HepG2 (cell line): Measurements from ENCODE around the gene CD276.

Experiments
- CEBPG ChIP-seq: IDR thresholded peaks from 2 replicates; pipeline ENCODE4 v1.6.1; 2016
- CTCF ChIP-seq: sonication (generic); formaldehyde crosslinking; IDR thresholded peaks from 2 replicates; pipeline ENCODE4 v1.5.0; 2020; ENCODE audit warnings: mild to moderate bottlenecking, missing genetic modification reagents, moderate library complexity
- EP300 ChIP-seq, 3 experiments: sonication (generic) in 1 of 3; formaldehyde crosslinking in 1 of 3; IDR thresholded peaks; 2 replicates each; pipeline versions ENCODE4 v1.5.1 to v1.6.1; 2011 to 2020; ENCODE audit warnings: low read depth in 2 of 3, low read length in 2 of 3, borderline replicate concordance in 1 of 3, improper control_type of control experiment in 1 of 3, mild to moderate bottlenecking in 1 of 3, missing genetic modification reagents in 1 of 3, moderate library complexity in 1 of 3
- NR2C2 ChIP-seq: sonication (generic); formaldehyde crosslinking; IDR thresholded peaks from 2 replicates; pipeline ENCODE4 v1.4.0; 2020; ENCODE audit warnings: missing genetic modification reagents, mild to moderate bottlenecking, moderate library complexity, borderline replicate concordance
- POLR2A ChIP-seq, 2 experiments: IDR thresholded peaks; 2 replicates each; pipeline ENCODE4 v1.6.1; 2011; ENCODE audit warnings: low read depth in 2 of 2, low read length in 2 of 2, mild to moderate bottlenecking in 1 of 2, moderate library complexity in 1 of 2; ENCODE audit not compliant: insufficient read depth in 1 of 2
- PTBP1 ChIP-seq: fragments of 200-400 bp; formaldehyde crosslinking; IDR thresholded peaks from 2 replicates; pipeline ENCODE4 v1.6.1; 2018; ENCODE audit warnings: low read length, low read depth; ENCODE audit not compliant: poor library complexity, severe bottlenecking
- TAF1 ChIP-seq: sonication (generic); formaldehyde crosslinking; IDR thresholded peaks from 2 replicates; pipeline ENCODE4 v1.4.0; 2020; ENCODE audit warnings: missing genetic modification reagents
- THRA ChIP-seq: sonication (generic); formaldehyde crosslinking; IDR thresholded peaks from 2 replicates; pipeline ENCODE4 v1.4.0; 2020; ENCODE audit warnings: missing genetic modification reagents, borderline replicate concordance
- ZBTB2 ChIP-seq: sonication (generic); formaldehyde crosslinking; IDR thresholded peaks from 2 replicates; pipeline ENCODE4 v1.8.0; 2022; ENCODE audit warnings: low read depth, missing genetic modification reagents
- ZNF263 ChIP-seq: sonication (generic); formaldehyde crosslinking; IDR thresholded peaks from 2 replicates; pipeline ENCODE4 v1.4.0; 2020; ENCODE audit warnings: missing genetic modification reagents
- ZNF335 ChIP-seq: sonication (generic); formaldehyde crosslinking; IDR thresholded peaks from 2 replicates; pipeline ENCODE4 v1.4.0; 2020; ENCODE audit warnings: missing genetic modification reagents

- TF ChIP-seq TAF1 (CRISPR knock-in tag), result no peak
- TF ChIP-seq CTCF (CRISPR knock-in tag), result no peak
- no peak for TF ChIP-seq THRA (CRISPR knock-in tag)
- no peak for TF ChIP-seq EP300 (IDR thresholded peaks at IDR 0.05; ENCODE audit: low read depth in 2 of 2, low read length in 2 of 2)
- TF ChIP-seq EP300 (CRISPR knock-in tag; IDR thresholded peaks at IDR 0.05; ENCODE audit: borderline replicate concordance), result no peak
- no peak for TF ChIP-seq CEBPG (CRISPR knock-in tag)
- no peak for TF ChIP-seq POLR2A (IDR thresholded peaks at IDR 0.05; ENCODE audit: insufficient read depth in 1 of 2, low read depth in 2 of 2, low read length in 2 of 2)
- no peak for TF ChIP-seq ZNF335 (CRISPR knock-in tag)
- TF ChIP-seq ZNF263 (CRISPR knock-in tag), result no peak
- TF ChIP-seq PTBP1, result no peak
- TF ChIP-seq NR2C2 (CRISPR knock-in tag), result no peak
- no peak for TF ChIP-seq ZBTB2 (CRISPR knock-in tag)
Measured at GRCh38 chr15:73757571-73757970, 73.4 kb downstream of the CD276 start.
